Calu3 (cell line): ENCODE data around the gene MBL2. TPM values are rescaled to one million over a fixed set of nuclear protein-coding genes. Genes with fewer than 3 reads are reported as not detected.

Experiments
- BruUV-seq: library from RNA; stranded (reverse); fragments of 400-500 nt; replicated peaks from 2 replicates; lab custom pipeline; 2021; lab: Mats Ljungman, UMichigan
- CTCF ChIA-PET: fragments of 300-600 bp; sonication (Branson Sonifier 250); formaldehyde crosslinking; loops from one replicate; lab custom pipeline; 2022; ENCODE audit warnings: antibody characterized with exemption; lab: Charles Lee
- DNase-seq: peaks from one replicate; pipeline ENCODE4 v3.0.0; 2022
- H3K27ac Mint-ChIP-seq: one replicate; pipeline ENCODE4 v1.8.0; 2022; ENCODE audit warnings: mixed read lengths; ENCODE audit not compliant: unreplicated experiment
- H3K27me3 Mint-ChIP-seq: one replicate; pipeline ENCODE4 v1.8.0; 2022; ENCODE audit warnings: mixed read lengths; ENCODE audit not compliant: unreplicated experiment
- H3K36me3 Mint-ChIP-seq: one replicate; pipeline ENCODE4 v1.8.0; 2022; ENCODE audit warnings: mild to moderate bottlenecking, moderate library complexity, mixed read lengths; ENCODE audit not compliant: insufficient read depth, unreplicated experiment
- H3K4me1 Mint-ChIP-seq: one replicate; pipeline ENCODE4 v1.8.0; 2022; ENCODE audit warnings: mild to moderate bottlenecking, low read depth, mixed read lengths; ENCODE audit not compliant: unreplicated experiment
- H3K4me3 Mint-ChIP-seq: one replicate; pipeline ENCODE4 v1.8.0; 2022; ENCODE audit warnings: mild to moderate bottlenecking, low read depth, moderate library complexity, mixed read lengths; ENCODE audit not compliant: unreplicated experiment
- H3K9me3 Mint-ChIP-seq: one replicate; pipeline ENCODE4 v1.8.0; 2022; ENCODE audit warnings: low read depth, mixed read lengths; ENCODE audit not compliant: unreplicated experiment
- intact Hi-C: fragments of 100-400 bp; cut with micrococcal nuclease; formaldehyde crosslinking; loops from one replicate; pipeline ENCODE4 v1.10.0; 2022; ENCODE audit not compliant: unreplicated experiment
- total RNA-seq: library from RNA; stranded (reverse); gene quantifications from 2 replicates; pipeline ENCODE4 v1.2.3, GENCODE V29; 2022
- TF ChIP-seq, protein P1 (sequence below): fragments of 200-600 bp; IDR thresholded peaks from one replicate; pipeline ENCODE4 v1.8.0; 2022; ENCODE audit warnings: antibody characterized with exemption; ENCODE audit not compliant: unreplicated experiment

The MBL2 gene
- total RNA-seq, 1 experiment from 2014 or later, result not detected

- CTCF ChIA-PET, result interaction anchor here (0.6 kb wide), 1 partner anchor 10 kb away, joined by 3 read pairs; no protein-coding TSS in a partner anchor
- H3K27ac Mint-ChIP-seq, result no peak overlapping the region
These were observed 16.3 kb downstream of the MBL2 start for GRCh38 chr10:52756295-52756694.

DNA sequence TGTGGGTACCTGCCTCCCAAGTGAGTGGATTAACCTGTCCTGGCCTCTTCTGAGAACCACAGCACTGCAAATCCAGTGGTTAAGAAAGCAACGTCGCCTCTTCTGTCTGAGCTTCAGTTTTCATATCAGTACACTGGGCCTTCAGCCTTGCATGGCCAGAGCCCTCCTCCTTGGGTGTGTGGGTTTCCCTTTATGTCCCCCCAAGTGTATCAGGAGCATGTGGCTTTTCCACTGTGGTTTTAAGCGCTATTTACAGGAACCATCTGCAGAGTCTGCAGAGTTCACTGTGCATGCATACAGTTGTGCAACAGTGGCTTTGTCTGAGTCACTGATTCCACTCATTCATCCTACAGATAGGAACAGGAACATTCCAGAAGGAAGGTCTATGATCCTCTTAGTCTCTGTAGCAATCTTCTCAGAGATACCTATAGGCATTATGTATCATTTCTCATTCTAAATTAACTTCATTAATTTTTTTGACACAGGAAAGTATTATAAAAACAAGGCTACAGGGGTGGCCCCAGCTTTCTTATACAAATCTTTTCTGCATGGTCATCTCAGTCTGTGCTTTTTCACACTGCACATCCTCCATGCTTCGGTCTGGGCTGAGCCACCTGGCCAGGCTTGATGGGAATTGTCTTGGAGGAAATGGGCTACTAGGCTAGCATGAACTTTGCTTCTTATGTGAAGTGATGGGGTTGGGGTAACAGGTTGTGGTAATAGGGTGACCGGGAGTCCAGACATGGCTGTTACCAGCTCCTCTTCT, 17.1 kb downstream of the MBL2 start:
- Mint-ChIP-seq H3K27me3 (no peaks in the 10 kb centered on the region), H3K9me3 (no peaks in the 10 kb centered on the region), H3K27ac (no peak overlapping the region), H3K4me3 (no peak overlapping the region), H3K4me1 (no peaks in the 10 kb centered on the region), H3K36me3 (no peaks in the 10 kb centered on the region)
- CTCF ChIA-PET, result no interaction called here
- TF ChIP-seq, protein P1, sequence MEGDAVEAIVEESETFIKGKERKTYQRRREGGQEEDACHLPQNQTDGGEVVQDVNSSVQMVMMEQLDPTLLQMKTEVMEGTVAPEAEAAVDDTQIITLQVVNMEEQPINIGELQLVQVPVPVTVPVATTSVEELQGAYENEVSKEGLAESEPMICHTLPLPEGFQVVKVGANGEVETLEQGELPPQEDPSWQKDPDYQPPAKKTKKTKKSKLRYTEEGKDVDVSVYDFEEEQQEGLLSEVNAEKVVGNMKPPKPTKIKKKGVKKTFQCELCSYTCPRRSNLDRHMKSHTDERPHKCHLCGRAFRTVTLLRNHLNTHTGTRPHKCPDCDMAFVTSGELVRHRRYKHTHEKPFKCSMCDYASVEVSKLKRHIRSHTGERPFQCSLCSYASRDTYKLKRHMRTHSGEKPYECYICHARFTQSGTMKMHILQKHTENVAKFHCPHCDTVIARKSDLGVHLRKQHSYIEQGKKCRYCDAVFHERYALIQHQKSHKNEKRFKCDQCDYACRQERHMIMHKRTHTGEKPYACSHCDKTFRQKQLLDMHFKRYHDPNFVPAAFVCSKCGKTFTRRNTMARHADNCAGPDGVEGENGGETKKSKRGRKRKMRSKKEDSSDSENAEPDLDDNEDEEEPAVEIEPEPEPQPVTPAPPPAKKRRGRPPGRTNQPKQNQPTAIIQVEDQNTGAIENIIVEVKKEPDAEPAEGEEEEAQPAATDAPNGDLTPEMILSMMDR, result no peak
- BruUV-seq, result no TSS peak
- intact Hi-C loops, result no loop called here
- no peak for DNase-seq

More at GRCh38 chr10:52756295-52756694, 16.3 kb downstream of the MBL2 start:
- intact Hi-C loops, result no loop called here
- BruUV-seq, result no TSS peak
- DNase-seq, result no peak
- no peaks in the 10 kb centered on the region for H3K4me1 Mint-ChIP-seq
- no peaks in the 10 kb centered on the region for H3K36me3 Mint-ChIP-seq
- no peak overlapping the region for H3K4me3 Mint-ChIP-seq
- H3K9me3 Mint-ChIP-seq, result no peaks in the 10 kb centered on the region
- TF ChIP-seq, protein P1, result no peak
- H3K27me3 Mint-ChIP-seq, result no peaks in the 10 kb centered on the region

- DNase-seq, result no peak
- Mint-ChIP-seq H3K4me3 (no peak overlapping the region), H3K27me3 (no peaks in the 10 kb centered on the region), H3K4me1 (peaks cover 2% of the 10 kb centered on the region), H3K36me3 (no peaks in the 10 kb centered on the region), H3K27ac (no peak overlapping the region), H3K9me3 (peaks cover 4% of the 10 kb centered on the region)
- no TSS peak for BruUV-seq
- TF ChIP-seq, protein P1, result no peak
- intact Hi-C loops, result no loop called here
- CTCF ChIA-PET, result no interaction called here
These were observed 19.7 kb downstream of the MBL2 start for GRCh38 chr10:52752801-52753445.

DNA sequence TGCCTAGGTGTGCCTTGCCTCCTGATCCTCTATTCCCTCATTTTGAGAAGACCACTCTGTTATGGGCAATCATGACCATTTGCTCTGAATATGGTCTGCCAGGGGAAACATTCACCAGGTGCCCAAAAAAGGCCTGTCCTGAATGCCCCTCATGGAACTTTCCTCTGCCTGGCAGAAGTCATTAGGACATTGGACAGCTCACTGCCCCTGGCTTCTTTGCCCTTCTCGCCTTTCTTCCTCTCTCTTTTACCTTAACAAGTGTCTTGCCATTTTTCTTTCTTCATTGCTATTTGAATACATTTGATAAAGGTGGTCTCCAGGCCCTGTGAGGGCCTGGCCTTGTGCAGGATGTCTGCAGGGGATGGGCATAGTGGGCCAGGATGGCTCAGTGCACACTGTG, 20.3 kb downstream of the MBL2 start:
- TF ChIP-seq, protein P1, result no peak
- Mint-ChIP-seq H3K27me3 (no peaks in the 10 kb centered on the region), H3K4me1 (peaks cover 8% of the 10 kb centered on the region), H3K27ac (no peak overlapping the region), H3K4me3 (no peak overlapping the region), H3K9me3 (peaks cover 4% of the 10 kb centered on the region), H3K36me3 (no peaks in the 10 kb centered on the region)
- DNase-seq, result no peak
- no TSS peak for BruUV-seq
- CTCF ChIA-PET, result no interaction called here
- intact Hi-C loops, result no loop called here
